ENCODE measurements around the gene HRAS.
A peak's percentile ranks its signal among the peaks of the same experiment; 100 is the strongest.
"Not testable (repeated sequence)": the region's sequence is repeated elsewhere in the genome, so short reads cannot be mapped to it uniquely, and the experiment has no call there.

Gene HRAS

DNA sequence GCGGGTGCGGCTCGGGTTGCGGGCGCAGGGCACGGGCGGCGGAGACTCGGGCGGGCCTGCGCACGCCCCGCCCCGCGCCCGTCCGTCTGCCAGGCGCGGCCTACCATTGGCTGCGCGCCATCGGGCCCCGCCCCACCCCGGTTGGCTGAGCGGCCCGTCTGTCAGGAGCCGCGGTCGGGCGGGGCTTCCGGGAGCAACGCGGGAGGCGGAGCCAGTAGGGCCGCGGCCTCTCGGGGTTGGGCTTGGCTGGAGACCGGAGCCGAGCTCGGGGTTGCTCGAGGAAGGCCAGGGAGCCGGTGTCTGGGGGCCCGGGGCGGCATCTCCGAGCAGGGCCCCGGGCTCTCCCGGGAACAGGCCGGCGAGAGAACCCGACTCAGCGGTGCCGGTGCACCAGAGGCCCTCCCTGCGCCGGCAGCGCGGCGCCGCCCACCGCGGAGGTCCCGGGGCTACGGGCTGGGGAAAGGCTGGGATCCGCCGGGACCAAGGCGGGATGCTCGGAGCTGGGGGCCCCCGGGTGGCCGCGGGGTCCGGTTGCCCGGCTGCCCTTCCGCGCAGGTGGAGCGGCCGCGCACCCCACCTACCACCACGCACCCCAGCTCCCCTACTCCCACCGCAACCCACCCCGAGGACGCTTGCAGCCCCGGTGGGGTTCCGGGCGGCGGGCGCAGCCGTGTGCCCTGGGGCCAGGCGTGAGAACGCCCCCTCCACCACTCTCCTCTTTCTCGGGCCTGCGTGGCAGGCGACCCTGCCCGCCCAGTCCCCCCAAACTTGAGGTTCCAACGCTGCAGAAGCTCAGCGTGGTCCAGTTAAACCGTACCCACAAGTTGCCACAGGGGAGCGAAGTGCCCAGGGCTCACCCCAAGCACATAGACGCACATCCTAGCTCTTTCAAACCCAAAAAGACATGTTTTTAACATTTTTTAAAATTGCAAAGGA lies at the start of gene HRAS:
Gene HRAS, minus strand, starts transcription at position 58 of the 936 bp plus-strand sequence.
- DNase-seq: peak; percentile 95 to 97

GRCh38 chr11:584287-584686 lies 48.9 kb upstream of the HRAS start:
- no peak for DNase-seq

- no peak for DNase-seq
These were observed 46.4 kb upstream of the HRAS start for GRCh38 chr11:581752-582151.

GRCh38 chr11:581342-581741 lies 46.0 kb upstream of the HRAS start:
- DNase-seq: no peak

- DNase-seq: no peak
These were observed 44.6 kb upstream of the HRAS start for GRCh38 chr11:579830-580601.

GRCh38 chr11:578276-579035 lies 43.1 kb upstream of the HRAS start:
- no peak for DNase-seq

DNA sequence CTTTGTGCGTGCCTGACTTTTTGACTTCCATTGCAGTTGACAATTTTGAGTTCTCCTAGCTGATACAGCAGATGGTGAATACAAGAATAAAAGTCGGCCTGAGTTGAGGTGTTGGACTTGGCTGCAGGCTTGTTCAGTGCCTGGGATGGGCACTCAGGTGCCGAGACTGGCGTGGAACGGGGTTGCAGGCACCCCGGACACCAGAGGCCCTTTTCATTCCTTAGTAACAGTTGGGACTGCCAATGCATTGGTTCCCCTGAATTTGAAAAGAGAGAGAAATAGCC lies 42.2 kb upstream of the HRAS start:
- DNase-seq: no peak

GRCh38 chr11:576811-577610 lies 41.6 kb upstream of the HRAS start:
- DNase-seq: no peak

DNA sequence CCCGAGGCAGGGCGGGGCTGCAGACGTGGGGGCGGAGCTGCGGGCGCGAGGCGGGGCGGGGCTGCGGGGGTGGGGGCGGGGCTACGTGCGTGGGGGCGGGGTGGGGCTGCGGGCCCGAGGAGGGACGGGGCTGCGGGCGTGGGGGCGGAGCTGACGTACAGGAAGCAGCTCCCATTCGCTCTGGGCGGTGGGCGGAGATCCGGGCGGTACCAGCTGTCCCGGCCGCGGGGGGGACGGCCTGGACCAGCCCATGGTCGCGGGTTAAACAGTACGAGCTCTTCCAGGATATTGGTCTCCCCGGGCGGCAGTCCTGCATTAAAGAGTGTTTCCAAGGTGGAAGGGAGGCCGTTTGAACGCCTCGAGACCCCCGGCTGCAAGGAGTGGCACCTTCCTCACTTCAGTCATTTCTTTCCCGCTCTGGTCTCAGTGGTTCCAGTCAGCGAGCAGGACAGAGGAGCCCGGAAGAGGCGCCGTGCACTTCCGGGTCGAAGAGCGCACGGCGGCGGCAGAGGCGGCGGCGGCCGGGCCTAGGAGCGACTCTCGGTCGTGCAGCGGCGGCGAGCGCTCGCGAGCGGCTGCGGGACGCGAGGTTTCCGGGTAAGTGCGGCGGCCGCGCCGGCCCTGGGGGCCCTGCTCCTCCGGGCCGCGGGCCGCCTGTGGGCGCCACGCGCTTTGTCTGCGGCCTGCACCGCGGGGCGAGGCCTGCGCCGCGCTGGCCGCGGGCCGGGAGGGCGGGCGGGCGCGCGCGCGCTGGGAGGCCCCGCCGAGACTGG lies 40.8 kb upstream of the HRAS start, which contains the start of gene PHRF1:
Gene PHRF1, plus strand, starts transcription at position 475 of the 773 bp plus-strand sequence. CDS start 5,043 bp downstream, outside the sequence.
- DNase-seq: peak; percentile 89 to 94

GRCh38 chr11:575313-575995 lies 40.1 kb upstream of the HRAS start:
- no peak for DNase-seq

- no peak for DNase-seq
These were observed 39.4 kb upstream of the HRAS start for GRCh38 chr11:574632-575312.

- not testable (repeated sequence) for DNase-seq
These were observed 38.7 kb upstream of the HRAS start for GRCh38 chr11:574031-574570.

GRCh38 chr11:573146-573759 lies 37.9 kb upstream of the HRAS start:
- no peak for DNase-seq

DNA sequence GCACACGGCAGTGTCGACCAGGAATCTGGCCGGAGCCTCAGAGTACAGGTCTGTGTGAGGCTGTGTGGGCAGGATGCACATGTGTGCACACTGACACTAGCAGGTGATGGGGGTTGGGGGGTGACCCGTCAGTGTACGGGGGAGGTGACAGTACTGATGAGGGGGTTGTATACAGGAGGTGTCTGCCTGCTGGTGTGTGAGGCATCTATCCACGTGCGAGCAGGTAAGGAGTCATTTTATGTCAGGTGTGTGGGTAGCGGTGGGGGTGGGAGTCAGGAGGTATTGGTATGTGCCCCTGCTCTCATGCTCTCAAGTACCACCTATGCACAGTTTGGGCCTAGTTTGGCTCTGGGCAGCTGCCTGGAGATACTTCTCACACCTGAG lies 36.4 kb upstream of the HRAS start:
- no peak for DNase-seq

DNA sequence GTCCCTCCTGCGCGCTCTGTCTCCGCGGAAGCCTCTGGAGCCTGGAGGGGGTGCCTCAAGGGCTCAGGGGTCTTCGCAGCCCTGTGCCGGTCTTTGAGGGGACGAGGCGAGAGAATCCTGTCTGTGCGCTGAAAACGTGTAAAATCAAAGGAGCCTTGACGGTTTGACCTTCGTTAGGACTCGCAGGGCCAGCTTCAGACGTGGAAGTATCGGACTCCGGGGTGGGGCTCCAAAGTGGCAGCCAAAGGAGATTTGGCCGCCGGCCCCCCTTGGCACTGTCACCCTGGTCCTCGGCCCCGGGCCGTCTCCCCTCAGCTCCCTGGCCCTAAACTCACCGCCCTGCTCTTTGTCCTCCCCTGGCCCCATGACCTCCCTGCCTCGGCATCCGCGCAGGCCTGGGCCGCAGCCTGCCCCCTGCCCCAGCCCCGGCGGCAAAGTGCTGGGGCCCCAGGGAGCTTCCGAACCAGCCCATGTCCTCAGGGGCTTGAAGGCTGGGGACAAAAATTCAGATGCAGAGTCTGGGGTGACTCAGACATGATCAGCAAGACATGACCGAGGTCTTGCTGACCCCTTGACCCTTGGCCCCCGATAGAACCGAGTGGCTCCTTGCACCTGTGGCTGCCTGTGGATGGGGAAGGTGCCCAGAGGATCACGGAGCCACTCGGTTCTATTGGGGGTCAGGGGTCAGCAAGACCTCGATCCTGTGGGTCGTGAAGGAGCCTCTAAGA lies 33.9 kb upstream of the HRAS start:
- no peak for DNase-seq

GRCh38 chr11:568306-569157 lies 33.2 kb upstream of the HRAS start:
- DNase-seq: peak; percentile 91 to 95

GRCh38 chr11:567629-568292 lies 32.4 kb upstream of the HRAS start:
- no peak for DNase-seq

Measured in stimulated activated CD4-positive, alpha-beta T cell treated with anti-CD3 and anti-CD28 coated beads, Interleukin-2, amount 100 ng/mL, for 48 hours (primary cell).